Upper lobe of left lung (tissue), 4 donors: ENCODE data around the gene JMJD8.

Source experiments
- CTCF ChIP-seq, 6 experiments: fragments of 450-650 bp in 4 of 6; fragments of 200-600 bp in 2 of 6; sonication (generic) in 2 of 6; IDR thresholded peaks; one replicate each; pipeline ENCODE4 v1.5.1; 2016 to 2019; ENCODE audit warnings: antibody characterized with exemption in 6 of 6
- POLR2A ChIP-seq, 4 donors: fragments of 450-650 bp; IDR thresholded peaks; one replicate each; pipeline ENCODE4 v1.5.1; 2016 to 2017; ENCODE audit warnings: antibody characterized with exemption in 4 of 4, mild to moderate bottlenecking in 2 of 4

GRCh38 chr16:683396-684070, 601 bp downstream of the JMJD8 start:
- TF ChIP-seq POLR2A (IDR thresholded peaks at IDR 0.05) = no peak
- no peak for TF ChIP-seq CTCF (IDR thresholded peaks at IDR 0.05)
